ENCODE data around the gene KRTAP10-12.
"Not testable (repeated sequence)": the region's sequence is repeated elsewhere in the genome, so short reads cannot be mapped to it uniquely, and the experiment has no call there.

The KRTAP10-12 gene

DNA sequence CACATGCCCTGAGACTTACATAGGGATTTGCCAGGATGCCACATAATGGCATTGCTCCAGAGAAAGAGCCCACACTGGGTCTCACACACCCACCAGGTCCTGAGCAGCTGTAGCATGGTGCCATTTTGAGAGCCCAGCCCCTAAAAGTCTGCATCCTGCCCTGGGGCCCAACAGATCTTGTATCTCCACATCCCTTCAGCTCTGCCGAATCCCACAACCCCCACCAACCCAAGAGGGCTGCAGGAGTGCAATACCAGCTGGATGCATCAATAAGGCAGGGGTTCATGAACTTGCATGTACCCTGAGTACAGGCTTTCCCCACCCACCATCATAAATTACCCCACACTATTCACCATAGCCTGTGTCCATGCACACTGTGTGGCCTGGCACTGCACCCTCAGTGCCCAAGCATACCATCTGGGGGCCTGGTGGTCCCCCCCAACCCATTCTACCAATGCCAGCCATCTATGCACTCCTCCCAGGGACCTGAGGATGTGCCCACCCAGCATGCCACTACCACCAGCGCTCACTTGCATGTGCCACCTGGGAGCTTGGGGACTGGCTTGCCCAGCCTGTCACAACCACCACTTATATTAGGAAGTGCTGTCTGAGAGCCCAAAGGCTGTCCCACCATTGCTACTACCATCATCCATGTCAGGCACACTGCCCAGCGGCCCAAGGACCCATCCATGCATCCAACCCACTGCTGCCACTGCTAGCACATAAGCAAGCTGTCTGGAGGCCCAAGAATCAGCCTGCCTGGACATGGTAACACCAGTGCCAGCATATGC lies 26.1 kb upstream of the KRTAP10-12 start:
- DNase-seq (ENCODE audit: low read depth), result no peak

GRCh38 chr21:44671911-44672310 lies 25.1 kb upstream of the KRTAP10-12 start:
- DNase-seq (ENCODE audit: low read depth), result no peak

DNA sequence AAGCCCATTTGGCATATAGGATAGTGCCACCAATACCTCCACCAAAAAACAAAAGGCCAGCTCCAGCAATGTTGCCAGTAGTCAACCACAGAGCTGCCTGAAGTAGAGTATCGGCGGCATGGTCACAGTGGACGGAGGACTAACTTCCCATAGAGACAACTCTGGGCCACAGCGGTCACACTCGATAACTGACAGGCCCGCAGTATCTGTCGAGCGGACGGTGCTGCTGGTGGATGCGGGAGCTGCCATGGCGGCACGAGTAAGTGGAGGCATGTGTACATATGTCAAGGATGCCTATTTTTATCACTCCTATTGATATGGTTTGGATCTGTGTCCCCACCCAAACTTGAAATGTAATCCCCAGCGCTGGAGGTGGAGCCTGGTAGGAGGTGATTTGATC lies 19.1 kb upstream of the KRTAP10-12 start:
- no peak for DNase-seq (ENCODE audit: low read depth)

GRCh38 chr21:44681152-44681551 lies 15.8 kb upstream of the KRTAP10-12 start:
- no peak for DNase-seq (ENCODE audit: low read depth)

- DNase-seq (ENCODE audit: low read depth), result no peak
Measured at GRCh38 chr21:44681861-44682579, 15.0 kb upstream of the KRTAP10-12 start, which contains the start of gene KRTAP12-1. KRTAP12-1 (minus strand) TSS chr21:44682163; CDS start chr21:44682123, 40 bp downstream.

DNA sequence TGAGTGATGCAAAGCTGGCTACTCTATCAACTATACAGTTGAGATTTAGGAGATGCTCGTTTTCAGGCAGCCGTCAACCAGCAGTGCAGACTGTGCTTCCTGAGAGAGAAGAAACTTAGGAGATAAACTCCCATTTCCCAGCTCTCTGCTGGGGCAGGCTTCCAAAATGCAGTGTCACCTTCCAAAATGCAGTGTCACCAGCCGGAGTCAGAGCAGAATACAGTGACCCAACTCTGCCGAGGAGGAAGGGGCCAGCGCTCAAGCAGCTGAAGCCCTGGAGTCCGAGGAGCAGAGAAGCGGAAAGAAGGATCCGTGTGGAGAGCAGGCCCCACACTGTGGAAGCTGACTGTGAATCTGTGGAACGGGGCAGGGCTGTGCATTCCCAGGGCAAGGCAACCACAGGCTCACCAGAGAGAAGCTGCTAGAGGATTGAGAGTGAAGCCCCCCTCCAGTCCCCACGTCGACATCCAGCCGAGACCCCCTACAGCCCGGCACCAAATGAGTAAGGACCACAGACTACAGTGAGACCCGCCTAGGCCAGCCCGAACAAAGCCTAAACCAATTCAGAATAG lies 14.3 kb upstream of the KRTAP10-12 start:
- no peak for DNase-seq (ENCODE audit: low read depth)

DNA sequence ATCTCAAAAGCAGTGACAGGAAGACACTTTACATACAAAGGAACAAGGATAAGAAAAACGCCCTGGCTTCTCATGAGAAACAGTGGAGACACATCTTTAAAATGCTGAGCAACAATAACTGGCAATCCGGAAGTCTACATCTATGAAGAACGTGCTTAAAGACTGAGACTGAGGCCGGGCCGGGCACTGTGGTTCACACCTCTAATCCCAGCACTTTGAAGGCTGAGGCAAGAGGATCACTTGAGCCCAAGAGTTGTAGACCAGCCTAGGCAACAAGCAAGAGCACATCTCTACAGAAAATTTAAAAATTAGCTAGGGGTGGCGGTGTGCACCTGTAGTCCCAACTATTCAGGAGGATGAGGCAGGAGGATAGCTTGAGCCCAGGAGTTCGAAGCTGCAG lies 12.9 kb upstream of the KRTAP10-12 start:
- DNase-seq (ENCODE audit: low read depth), result no peak

DNA sequence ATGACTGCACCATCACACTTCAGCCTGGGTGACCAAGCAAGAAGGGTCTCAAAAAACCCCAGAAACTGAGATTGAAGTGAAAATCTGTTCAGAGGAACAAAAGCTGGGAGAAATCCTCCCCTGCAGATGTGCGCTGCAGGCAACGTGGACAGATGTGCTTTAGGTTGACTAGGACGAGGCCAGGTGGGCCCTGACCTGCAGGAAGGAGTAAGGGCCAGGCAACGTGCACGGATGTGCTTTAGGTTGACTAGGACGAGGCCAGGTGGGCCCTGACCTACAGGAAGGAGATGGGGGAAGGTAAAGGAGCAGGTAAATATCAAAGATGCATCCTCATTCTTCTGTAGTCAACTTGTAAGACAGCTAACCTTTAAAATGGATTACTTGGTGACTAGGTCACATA lies 12.5 kb upstream of the KRTAP10-12 start:
- DNase-seq (ENCODE audit: low read depth), result no peak

DNA sequence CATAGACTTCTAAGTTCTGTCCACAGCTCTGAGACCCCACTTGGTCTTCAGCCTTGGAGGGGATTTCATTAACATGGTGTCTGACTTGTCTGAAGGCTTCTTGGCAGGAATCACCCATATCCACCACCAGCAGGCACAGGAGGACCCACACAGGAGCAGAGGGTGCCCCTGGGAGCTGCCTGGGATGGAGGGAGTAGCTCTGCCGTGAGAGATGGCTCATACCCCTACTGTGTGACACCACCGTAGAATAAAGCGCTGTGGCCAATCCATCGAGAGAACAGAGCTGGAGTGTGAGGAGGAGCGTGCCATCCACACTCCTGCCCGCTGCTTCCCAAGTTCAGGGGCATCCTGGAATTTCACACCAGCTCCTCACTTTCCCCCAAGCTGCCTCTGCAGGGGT lies 11.9 kb upstream of the KRTAP10-12 start:
- DNase-seq (ENCODE audit: low read depth), result not testable (repeated sequence)

GRCh38 chr21:44686000-44686781 lies 10.8 kb upstream of the KRTAP10-12 start:
- DNase-seq (ENCODE audit: low read depth), result no peak

DNA sequence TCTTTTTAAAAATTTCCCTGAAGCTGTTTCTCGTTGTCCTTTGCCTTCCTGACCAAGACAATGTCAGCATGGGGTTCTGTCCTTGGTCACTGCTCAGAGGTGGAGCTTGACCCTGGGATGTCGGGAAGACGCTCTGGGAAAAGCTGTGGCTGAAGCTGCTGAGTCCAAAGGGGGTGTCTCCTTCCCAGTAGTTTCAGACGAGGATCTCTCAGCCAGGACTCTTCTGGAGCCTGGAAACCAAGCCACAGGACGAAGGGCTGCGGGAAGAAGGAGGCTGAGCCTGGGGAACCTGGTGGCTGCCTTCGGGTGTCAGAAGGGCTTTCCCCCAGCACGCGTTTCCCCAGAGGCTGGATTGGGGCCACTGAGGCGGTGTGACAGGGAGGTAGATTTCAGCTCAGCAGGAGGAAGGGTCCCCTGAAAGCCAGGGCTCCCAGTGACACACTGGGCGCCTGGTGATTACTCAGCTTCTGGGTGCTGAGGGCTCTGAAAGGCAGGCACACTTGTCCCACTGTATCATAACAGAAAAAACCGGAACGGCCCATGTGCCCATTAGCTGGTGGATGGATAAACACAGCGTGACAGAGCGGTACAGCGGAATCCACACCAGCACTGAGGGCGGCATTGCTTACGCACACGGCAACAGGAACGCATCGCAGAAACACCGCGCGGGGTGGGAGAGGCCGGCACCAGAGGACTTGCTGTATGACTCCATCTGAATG lies 10.0 kb upstream of the KRTAP10-12 start:
- no peak for DNase-seq (ENCODE audit: low read depth)

GRCh38 chr21:44687671-44688070 lies 9.3 kb upstream of the KRTAP10-12 start:
- DNase-seq (ENCODE audit: low read depth), result no peak

DNA sequence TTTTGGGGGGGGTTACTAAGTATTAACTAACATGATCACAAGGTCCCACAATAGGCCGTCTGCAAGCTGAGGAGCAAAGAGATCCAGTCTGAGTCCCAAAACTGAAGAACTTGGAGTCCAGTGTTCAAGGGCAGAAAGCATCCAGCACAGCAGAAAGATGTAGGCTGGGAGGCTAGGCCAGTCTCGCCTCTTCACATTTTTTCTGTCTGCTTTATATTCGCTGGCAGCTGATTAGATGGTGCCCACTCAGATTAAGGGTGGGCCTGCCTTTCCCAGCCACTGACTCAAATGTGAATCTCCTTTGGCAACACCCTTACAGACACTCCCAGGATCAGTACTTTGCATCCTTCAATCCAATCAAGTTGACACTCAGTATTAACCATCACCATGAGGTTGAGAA lies 7.2 kb upstream of the KRTAP10-12 start:
- DNase-seq (ENCODE audit: low read depth), result not testable (repeated sequence)

GRCh38 chr21:44691686-44692085 lies 5.3 kb upstream of the KRTAP10-12 start:
- no peak for DNase-seq (ENCODE audit: low read depth)

DNA sequence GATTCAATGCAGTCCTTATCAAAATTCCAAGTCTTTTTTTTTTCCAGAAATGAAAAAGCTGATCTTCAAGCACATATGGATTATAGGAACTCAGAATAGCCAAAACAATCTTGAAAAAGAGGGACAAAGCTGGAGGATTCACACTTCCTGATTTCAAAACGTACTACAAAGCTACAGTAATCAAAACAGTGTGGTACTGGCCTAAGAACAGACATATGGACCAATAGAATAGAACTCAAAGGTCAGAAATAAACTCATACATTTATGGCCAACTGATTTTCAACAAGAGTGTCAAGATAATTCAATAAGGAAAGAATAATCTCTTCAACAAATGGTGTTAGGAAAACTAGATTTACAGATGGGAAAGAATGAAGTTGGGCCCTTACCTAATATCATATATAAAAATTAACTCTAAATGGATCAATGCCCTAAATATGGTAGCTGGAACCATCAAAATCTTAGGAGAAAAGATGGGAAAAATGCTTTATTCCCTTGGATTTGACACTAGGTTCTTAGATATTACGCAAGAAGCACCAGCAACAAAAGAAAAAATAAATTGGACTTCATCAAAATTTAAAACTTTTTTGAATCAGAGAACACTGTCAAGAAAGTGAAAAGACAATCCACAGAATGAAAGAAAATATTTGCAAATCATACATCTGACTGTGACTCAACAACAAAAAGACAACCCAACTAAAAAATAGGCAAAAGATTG lies 4.0 kb upstream of the KRTAP10-12 start:
- no peak for DNase-seq (ENCODE audit: low read depth)

- no peak for DNase-seq (ENCODE audit: low read depth)
Measured at GRCh38 chr21:44694776-44695175, 2.2 kb upstream of the KRTAP10-12 start.

DNA sequence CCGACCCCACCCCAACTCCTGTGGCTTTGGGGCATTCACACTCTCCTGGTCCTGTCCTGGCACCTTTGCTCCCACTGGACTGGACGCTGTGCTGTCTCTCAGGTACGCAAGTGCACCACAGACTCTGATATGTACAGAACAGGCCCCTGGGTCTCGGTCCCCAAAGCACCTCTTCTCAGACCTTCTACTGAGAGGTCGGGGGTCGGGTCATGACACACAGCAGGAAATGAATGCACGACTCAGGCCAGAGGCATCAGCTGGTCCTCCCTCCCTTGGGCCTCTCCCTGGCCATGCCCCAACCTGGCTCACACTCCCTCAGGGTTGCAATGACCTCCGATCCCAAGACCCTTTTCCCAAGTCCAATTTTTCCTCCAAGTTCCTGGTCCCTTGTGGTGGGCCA lies 1.8 kb upstream of the KRTAP10-12 start:
- DNase-seq (ENCODE audit: low read depth), result no peak

DNA sequence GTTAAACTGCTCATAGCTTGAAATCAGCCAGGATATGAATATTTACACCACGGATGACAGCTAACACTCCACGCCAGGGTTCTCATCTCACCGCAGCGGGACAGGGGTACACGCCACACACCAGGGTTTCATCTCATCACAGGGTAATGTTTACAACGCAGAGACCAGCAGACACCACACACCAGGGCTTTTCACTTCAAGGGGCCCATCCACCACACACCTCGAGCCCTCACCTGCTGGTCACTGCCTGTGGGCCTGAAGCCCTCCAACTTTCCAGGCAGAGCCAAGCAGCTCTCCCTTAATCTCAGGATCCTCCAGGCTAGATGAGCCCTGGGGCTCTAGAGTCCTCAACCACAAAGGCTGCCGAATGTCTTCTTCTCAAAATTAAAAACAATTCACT lies 1.3 kb upstream of the KRTAP10-12 start:
- DNase-seq (ENCODE audit: low read depth), result no peak

GRCh38 chr21:44696572-44696971 lies 400 bp upstream of the KRTAP10-12 start:
- DNase-seq (ENCODE audit: low read depth), result no peak

- DNase-seq (ENCODE audit: low read depth), result no peak
Measured at GRCh38 chr21:44697811-44698734, 1.1 kb downstream of the KRTAP10-12 start.

Measured in fibroblast of the conjunctiva (primary cell).